ENCODE measurements around the gene DNAJB12. TPM values are rescaled to one million over a fixed set of nuclear protein-coding genes. Genes with fewer than 3 reads are reported as not detected.

The DNAJB12 gene
- total RNA-seq, 6 experiments from 2014 or later: 36.3 to 42.5 (median 39.0) TPM

- H3K4me3 Mint-ChIP-seq: no peak overlapping the region
- no peaks in the 10 kb centered on the region for H3K9me3 Mint-ChIP-seq
- H3K27me3 Mint-ChIP-seq (ENCODE audit: insufficient read depth): peaks cover 2% of the 10 kb centered on the region; the same call in 1 of the 2 replicates
- peaks cover 13% of the 10 kb centered on the region for H3K36me3 Mint-ChIP-seq (ENCODE audit: low read depth)
- DNase-seq: no peak
- H3K27ac Mint-ChIP-seq: 0 out of 2 replicates have a peak overlapping the region, but pooled peaks have one; percentile 36
- TF ChIP-seq CTCF (IDR thresholded peaks at IDR 0.05): no peak
- peaks cover 25% of the 10 kb centered on the region for H3K4me1 Mint-ChIP-seq (ENCODE audit: low read depth)
Observed at GRCh38 chr10:72336259-72337038, 18.3 kb downstream of the DNAJB12 start.

- TF ChIP-seq CTCF (IDR thresholded peaks at IDR 0.05): no peak
- H3K27ac Mint-ChIP-seq: no peak overlapping the region
- peaks cover 13% of the 10 kb centered on the region for H3K36me3 Mint-ChIP-seq (ENCODE audit: low read depth)
- peaks cover 6% of the 10 kb centered on the region for H3K27me3 Mint-ChIP-seq (ENCODE audit: insufficient read depth)
- no peak for DNase-seq
- no peak overlapping the region for H3K4me3 Mint-ChIP-seq
- no peaks in the 10 kb centered on the region for H3K9me3 Mint-ChIP-seq
- H3K4me1 Mint-ChIP-seq (ENCODE audit: low read depth): peaks cover 31% of the 10 kb centered on the region
Observed at GRCh38 chr10:72335394-72336258, 19.1 kb downstream of the DNAJB12 start.

- Mint-ChIP-seq H3K4me3 (no peak overlapping the region), H3K27ac (no peak overlapping the region)
- DNase-seq: peak; percentile 22
Observed at GRCh38 chr10:72334825-72335393, 19.8 kb downstream of the DNAJB12 start.

GRCh38 chr10:72334196-72334824 lies 20.4 kb downstream of the DNAJB12 start:
- peaks cover 8% of the 10 kb centered on the region for H3K27me3 Mint-ChIP-seq (ENCODE audit: insufficient read depth)
- H3K4me1 Mint-ChIP-seq (ENCODE audit: low read depth): peaks cover 31% of the 10 kb centered on the region
- no peak overlapping the region for H3K27ac Mint-ChIP-seq
- H3K36me3 Mint-ChIP-seq (ENCODE audit: low read depth): peaks cover 13% of the 10 kb centered on the region
- no peak for DNase-seq
- no peaks in the 10 kb centered on the region for H3K9me3 Mint-ChIP-seq
- no peak overlapping the region for H3K4me3 Mint-ChIP-seq
- TF ChIP-seq CTCF (IDR thresholded peaks at IDR 0.05): no peak

More at GRCh38 chr10:72334825-72335393, 19.8 kb downstream of the DNAJB12 start:
- peak; percentile 17; the same call in 1 of the 2 replicates for TF ChIP-seq CTCF (IDR thresholded peaks at IDR 0.05)
- H3K4me1 Mint-ChIP-seq (ENCODE audit: low read depth): peaks cover 31% of the 10 kb centered on the region
- H3K36me3 Mint-ChIP-seq (ENCODE audit: low read depth): peaks cover 13% of the 10 kb centered on the region
- no peaks in the 10 kb centered on the region for H3K9me3 Mint-ChIP-seq
- H3K27me3 Mint-ChIP-seq (ENCODE audit: insufficient read depth): peaks cover 6% of the 10 kb centered on the region

Measured in HFFc6 (cell line).